Adrenal gland (tissue), 5 donors: ENCODE data around the gene PPME1.

Source experiments
- CTCF ChIP-seq, 6 experiments: fragments of 450-650 bp in 4 of 6; fragments of 200-600 bp in 2 of 6; sonication (generic) in 1 of 6; IDR thresholded peaks; 1 replicate in 5 of 6; 2 replicates in 1 of 6; pipeline versions ENCODE4 v1.5.1 to v1.8.0; 2016 to 2021; ENCODE audit warnings: antibody characterized with exemption in 6 of 6, mild to moderate bottlenecking in 2 of 6, moderate library complexity in 1 of 6
- POLR2A ChIP-seq, 2 donors: fragments of 450-650 bp; IDR thresholded peaks; one replicate each; pipeline ENCODE4 v1.6.1; 2017; ENCODE audit warnings: antibody characterized with exemption in 2 of 2, mild to moderate bottlenecking in 2 of 2, moderate library complexity in 1 of 2
- donor health status: DM: no; HTN: no; CAD: no.

DNA sequence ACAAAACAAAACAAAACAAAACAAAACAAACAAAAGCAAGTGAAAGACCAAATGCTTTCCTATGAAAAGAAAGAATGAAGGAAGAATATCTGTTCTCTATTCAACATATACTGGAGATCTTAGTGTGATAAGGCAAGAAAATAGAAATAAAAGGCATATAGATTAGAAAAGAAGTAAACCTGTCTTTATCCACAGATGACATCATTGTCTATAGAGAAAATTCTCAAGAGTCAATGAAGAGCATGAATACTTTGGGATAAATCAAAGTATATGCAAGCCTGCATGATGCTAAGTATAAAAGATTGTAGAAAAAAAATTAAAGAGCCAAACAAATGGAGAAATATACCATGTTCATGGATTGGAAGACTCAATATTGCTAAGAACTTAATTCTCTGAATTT lies 17.9 kb upstream of the PPME1 start:
- TF ChIP-seq CTCF (IDR thresholded peaks at IDR 0.05) (no peak), POLR2A (IDR thresholded peaks at IDR 0.05) (no peak)
